ENCODE results near the gene PTH2R.
"Not testable (repeated sequence)": the region's sequence is repeated elsewhere in the genome, so short reads cannot be mapped to it uniquely, and the experiment has no call there.

Gene PTH2R

GRCh38 chr2:208488686-208489564 is 82.3 kb downstream of the PTH2R start:
- DNase-seq, result no peak

GRCh38 chr2:208489687-208490086 is 83.1 kb downstream of the PTH2R start:
- no peak for DNase-seq

- no peak for DNase-seq
Observed at GRCh38 chr2:208490492-208490891, 83.9 kb downstream of the PTH2R start.

GRCh38 chr2:208491641-208492040 is 85.0 kb downstream of the PTH2R start:
- no peak for DNase-seq

- DNase-seq, result no peak
Observed at GRCh38 chr2:208492069-208492468, 85.5 kb downstream of the PTH2R start.

GRCh38 chr2:208493186-208493585 is 86.6 kb downstream of the PTH2R start:
- DNase-seq, result no peak

- DNase-seq, result no peak
Observed at GRCh38 chr2:208496129-208496528, 89.5 kb downstream of the PTH2R start.

- DNase-seq, result peak; percentile 53
Observed at GRCh38 chr2:208501206-208501605, 94.6 kb downstream of the PTH2R start.

GRCh38 chr2:208502288-208502687 is 95.7 kb downstream of the PTH2R start:
- DNase-seq, result no peak

GRCh38 chr2:208505365-208505764 is 98.8 kb downstream of the PTH2R start:
- not testable (repeated sequence) for DNase-seq

- DNase-seq, result no peak
Observed at GRCh38 chr2:208509586-208509985, 103.0 kb downstream of the PTH2R start.

- no peak for DNase-seq
Observed at GRCh38 chr2:208511016-208511415, 104.4 kb downstream of the PTH2R start.

GRCh38 chr2:208511573-208511972 is 105.0 kb downstream of the PTH2R start:
- DNase-seq, result no peak

GRCh38 chr2:208515099-208515498 is 108.5 kb downstream of the PTH2R start:
- no peak for DNase-seq

- not testable (repeated sequence) for DNase-seq
Observed at GRCh38 chr2:208523069-208523468, 116.5 kb downstream of the PTH2R start.

GRCh38 chr2:208525165-208525564 is 118.6 kb downstream of the PTH2R start:
- not testable (repeated sequence) for DNase-seq

- no peak for DNase-seq
Observed at GRCh38 chr2:208529796-208530195, 123.2 kb downstream of the PTH2R start.

GRCh38 chr2:208531361-208531760 is 124.8 kb downstream of the PTH2R start:
- DNase-seq, result no peak

- DNase-seq, result not testable (repeated sequence)
Observed at GRCh38 chr2:208535578-208535977, 129.0 kb downstream of the PTH2R start.

- no peak for DNase-seq
Observed at GRCh38 chr2:208541461-208541988, 134.9 kb downstream of the PTH2R start.

- DNase-seq, result no peak
Observed at GRCh38 chr2:208541989-208542464, 135.4 kb downstream of the PTH2R start.

- no peak for DNase-seq
Observed at GRCh38 chr2:208542465-208543041, 136.0 kb downstream of the PTH2R start.
